ENCODE results near the gene KIF6.
"Not testable (repeated sequence)": the region's sequence is repeated elsewhere in the genome, so short reads cannot be mapped to it uniquely, and the experiment has no call there.

The KIF6 gene

GRCh38 chr6:39707962-39708683 is 17.1 kb downstream of the KIF6 start:
- DNase-seq: no peak

GRCh38 chr6:39706819-39707335 is 18.3 kb downstream of the KIF6 start:
- no peak for DNase-seq

DNA sequence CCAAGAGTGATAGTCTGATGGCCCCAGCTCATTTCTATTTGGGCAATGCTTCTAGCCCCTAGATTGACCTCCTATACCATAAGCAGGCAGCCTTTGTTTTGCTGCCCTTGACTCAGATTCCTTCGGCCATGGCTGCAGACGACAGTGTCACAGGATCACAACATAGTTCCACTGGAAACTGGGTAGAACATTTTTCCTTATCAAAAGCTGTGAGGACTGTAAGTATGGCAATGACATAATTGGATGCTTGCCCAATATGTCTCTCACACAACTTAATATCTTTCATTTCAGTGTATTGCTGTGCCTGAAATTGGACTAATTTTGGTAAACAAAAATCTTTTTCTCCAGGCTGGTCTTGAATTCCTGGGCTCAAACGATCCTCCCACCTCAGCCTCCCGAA is 22.9 kb downstream of the KIF6 start:
- no peak for DNase-seq

GRCh38 chr6:39700362-39700761 is 24.8 kb downstream of the KIF6 start:
- DNase-seq: no peak

- no peak for DNase-seq
Measured at GRCh38 chr6:39698789-39699188, 26.4 kb downstream of the KIF6 start.

DNA sequence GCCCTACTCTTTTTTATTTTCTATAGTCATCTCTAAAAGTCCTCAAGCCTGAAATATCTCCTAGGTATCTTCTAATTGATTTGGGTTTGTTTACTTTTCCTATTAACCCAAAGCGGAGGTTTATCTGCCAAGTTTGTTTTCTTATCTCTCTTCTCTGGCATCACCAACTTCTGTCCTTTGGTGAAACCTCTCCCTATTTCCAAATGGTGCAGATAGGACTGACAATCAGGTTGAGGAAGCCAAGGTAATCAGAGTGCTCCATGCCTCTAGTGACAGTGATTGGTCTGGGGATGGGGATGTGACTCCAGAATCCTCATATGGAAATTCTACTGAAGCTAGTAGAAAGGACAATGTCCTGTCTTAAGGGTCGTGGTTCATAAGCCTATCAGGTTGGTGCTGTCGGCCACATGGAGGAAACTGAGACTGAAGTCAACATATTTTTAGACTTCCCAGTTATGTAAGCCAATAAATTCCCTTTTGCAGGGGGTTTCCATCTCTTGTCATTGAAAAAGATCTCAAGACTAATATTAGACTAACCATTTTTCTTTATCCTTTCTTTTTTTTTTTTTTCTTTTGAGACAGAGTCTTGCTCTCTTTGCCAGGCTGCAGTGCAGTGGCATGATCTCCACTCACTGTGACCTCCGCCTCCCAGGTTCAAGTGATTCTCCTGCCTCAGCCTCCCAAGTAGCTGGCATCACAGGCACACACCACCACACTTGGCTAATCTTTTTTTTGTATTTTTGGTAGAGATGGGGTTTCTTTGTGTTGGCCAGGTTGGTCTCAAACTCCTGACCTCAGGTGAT is 28.0 kb downstream of the KIF6 start:
- DNase-seq: no peak

DNA sequence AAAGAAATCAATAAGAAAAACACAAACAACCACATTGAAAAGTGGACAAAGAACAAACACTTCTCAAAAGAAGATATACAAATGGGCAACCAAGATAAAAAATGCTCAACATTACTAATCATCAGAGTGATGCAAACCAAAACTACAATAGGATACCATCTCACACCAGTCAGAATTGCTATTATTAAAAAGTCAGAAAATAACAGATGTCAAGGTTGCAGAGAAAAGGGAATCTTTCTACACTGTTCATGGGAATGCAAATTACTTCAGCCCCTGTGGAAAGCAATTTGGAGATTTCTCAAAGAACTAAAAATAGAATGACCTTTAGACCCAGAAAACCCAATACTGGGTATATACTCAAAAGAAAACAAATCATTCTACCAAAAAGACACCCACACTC is 29.8 kb downstream of the KIF6 start:
- no peak for DNase-seq

DNA sequence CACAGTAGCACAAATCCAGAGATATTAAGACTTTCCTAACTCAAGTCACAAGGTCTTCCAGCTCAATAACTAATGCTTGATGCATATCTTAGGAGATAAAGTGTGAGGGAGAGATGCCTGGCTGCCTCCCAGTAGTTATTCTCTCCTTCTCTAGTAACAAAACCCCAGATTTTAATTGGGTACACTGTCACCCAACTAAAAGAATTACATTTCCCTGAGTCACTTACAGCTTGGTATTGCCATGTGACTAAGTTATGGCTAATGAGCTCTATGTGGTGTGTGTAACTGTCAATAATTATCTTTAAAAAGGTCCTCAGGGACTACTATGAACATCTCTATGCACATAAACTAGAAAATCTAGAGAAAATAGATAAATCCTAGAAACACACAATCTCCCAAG is 32.0 kb downstream of the KIF6 start:
- DNase-seq: no peak

DNA sequence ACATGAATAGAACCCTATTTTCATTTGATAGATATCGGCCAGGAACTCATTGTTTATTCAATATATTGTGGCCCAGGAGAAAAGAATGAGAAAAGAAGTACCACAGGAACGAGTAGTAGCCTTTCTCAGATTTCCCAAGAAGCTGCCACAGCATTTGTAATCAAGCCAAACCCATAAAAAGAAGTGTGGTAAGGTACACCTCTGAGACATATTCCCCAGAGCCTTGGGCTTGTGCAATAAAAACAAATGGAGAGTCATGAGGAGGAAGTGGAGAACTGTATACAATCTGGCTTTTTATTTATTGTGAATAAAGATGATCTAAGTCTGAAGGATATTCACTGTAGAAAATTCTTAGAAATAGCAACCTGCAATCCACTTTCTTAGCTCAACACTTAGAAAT is 36.7 kb downstream of the KIF6 start:
- DNase-seq: no peak

- no peak for DNase-seq
Measured at GRCh38 chr6:39686976-39687375, 38.2 kb downstream of the KIF6 start.

- DNase-seq: no peak
Measured at GRCh38 chr6:39685938-39686337, 39.3 kb downstream of the KIF6 start.

GRCh38 chr6:39685489-39685826 is 39.8 kb downstream of the KIF6 start:
- no peak for DNase-seq

DNA sequence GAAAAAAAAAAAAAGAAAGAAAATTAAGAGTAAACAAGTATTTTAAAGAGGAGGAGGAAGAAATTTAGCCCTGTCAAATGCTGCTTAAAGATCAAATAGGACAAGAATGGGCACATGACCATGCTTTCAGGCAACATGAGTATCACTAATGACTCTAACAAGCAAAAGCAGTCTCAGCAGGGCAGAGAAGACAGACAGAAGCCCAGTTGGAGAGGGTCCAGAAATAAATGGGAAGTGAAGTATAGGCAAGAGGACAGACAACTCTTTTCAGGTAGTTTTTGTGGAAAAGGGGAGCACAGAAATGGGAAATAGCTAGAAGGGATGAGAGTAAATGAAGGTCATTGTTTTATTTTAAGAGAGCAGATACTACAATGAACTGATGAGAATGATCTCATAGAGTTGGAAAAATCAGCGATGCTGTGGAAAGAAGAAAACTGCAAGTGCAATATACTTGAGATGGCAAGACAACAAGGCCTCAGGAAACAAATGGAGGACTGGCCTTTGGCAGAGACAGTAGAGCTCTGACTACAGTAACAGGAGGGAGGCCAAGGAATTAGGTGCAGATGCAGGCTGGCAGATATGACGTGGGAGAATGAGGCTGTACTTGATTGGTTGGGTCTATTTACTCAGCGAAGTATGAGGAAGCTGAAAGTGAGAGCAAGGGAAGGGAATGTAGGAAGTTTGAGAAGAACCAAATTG is 40.3 kb downstream of the KIF6 start:
- no peak for DNase-seq

- no peak for DNase-seq
Measured at GRCh38 chr6:39681674-39682121, 43.5 kb downstream of the KIF6 start.

DNA sequence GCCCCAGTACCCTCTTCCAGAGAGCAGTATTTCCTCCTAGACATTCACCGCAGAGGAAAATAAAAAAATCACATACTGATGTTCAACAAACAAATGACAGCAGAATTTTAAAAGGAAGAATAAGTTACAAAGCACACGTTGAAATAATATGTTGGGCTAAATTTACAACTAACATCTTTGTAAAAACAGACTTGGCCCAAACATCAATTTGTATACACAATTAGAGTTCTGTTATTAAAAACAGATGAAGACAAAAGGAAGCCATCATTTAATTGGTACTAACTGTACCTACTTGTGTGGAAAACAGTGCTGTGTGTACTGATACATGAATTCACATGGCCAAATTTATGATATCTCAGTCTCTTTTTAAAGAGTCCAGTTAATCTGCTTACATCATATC is 46.3 kb downstream of the KIF6 start:
- no peak for DNase-seq

GRCh38 chr6:39677318-39677717 is 47.9 kb downstream of the KIF6 start:
- not testable (repeated sequence) for DNase-seq

GRCh38 chr6:39670519-39670918 is 54.7 kb downstream of the KIF6 start:
- no peak for DNase-seq

DNA sequence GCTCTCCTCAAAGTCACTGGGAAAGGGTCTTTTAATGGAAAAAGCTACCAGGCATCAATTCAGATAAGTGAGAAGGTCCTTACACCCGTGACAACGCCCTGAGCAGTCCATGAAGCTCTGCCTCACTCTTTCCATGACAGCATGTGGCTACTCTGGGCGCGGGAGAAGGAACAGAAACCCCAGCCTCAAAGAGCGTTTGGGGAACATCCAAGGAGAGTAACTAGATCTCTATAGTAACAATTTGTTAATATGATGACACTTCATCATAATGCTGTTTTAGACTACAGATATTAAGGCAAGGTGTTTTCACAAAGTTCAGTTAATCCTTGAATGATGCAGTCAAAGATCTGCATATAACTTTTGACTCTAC is 55.2 kb downstream of the KIF6 start:
- DNase-seq: no peak

DNA sequence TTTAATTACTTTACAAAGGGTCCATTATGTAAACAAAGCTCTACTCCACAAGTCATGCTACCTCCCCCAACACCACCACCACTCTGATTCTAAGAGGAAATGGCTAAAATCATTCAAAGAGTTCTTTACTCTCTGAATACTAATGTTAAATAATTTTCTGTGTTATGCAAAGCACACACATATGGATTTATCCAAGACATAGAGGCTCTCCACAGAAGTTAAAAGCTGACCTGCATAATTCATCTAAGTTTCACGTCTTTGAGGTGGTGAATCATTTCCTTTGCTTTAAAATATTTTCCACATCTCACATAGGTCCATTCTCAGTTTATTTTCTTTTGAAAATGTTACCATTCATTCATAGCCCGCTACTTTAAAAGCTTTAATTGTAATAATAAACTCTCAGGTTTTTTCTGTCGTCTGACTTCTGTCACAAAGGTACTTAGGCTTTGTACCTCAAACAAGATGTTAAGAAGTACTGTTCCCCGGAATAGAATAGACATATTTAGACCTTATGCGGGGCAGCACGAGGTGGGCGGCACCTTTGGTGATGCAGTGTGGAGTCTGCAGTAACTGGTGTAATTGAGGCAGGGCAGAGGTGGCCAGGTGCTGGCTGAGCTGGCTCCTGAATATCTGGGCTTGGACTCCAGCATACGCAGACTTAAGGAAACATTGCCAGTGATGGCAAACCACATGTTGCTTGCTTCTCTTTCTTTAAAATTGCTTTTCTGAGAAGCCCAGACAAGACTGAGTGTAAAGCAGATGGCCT is 55.8 kb downstream of the KIF6 start:
- DNase-seq: no peak

- DNase-seq: no peak
Measured at GRCh38 chr6:39666706-39667489, 58.3 kb downstream of the KIF6 start.

- no peak for DNase-seq
Measured at GRCh38 chr6:39665861-39666260, 59.3 kb downstream of the KIF6 start.

DNA sequence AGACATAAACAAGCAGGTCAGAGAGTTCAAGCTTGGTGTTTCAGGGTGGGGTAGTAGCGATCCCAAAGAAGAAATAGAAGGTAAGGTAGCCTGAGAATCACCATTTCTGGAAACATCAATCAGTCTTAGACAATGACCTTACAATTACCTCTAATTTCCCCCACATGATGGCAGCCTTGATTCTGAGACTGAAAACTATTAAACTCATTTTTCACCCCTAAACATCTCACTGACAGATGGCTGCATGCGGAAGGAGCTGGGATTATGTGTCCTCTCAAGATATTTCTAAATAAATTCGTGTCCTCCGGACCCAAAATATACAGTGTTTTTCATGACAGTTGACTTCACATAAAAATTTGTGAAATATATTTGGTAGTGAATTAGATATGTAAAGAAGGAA is 61.0 kb downstream of the KIF6 start:
- DNase-seq: no peak

All from NK-92 treated with Interleukin-12 subunit alpha and Interleukin-12 subunit beta, amount 100 ng/mL, for 24 hours (cell line).